ENCODE results near the gene ABTB1.

ABTB1 gene

DNA sequence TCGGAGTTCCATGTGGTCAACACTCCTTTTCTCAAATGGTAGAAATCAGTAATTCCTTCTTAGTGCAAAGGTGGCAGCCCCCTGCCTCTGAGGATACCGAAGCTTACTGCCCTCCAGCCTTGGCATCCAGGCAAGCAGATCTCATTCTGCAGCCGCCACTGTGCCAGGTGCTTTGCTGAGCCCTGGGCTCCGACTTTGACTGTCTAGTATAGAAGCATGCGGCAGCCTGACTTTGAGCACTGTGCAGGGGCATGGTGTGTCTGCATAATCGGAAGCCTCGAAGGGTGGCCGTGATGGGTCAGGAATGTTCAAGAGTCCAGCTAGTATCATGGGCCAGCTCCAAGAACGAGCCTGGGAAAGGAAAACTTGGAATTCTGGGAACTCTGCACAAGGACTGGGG lies 39.7 kb downstream of the ABTB1 start:
- no peaks in the 10 kb centered on the region for H3K9me3 ChIP-seq
- H3K27ac ChIP-seq = no peak overlapping the region
- no peaks in the 10 kb centered on the region for H3K27me3 ChIP-seq
- H3K4me3 ChIP-seq (ENCODE audit: low read depth in 1 of 2, low read length in 1 of 2) = no peak overlapping the region
- peaks cover 4 to 5% of the 10 kb centered on the region in 2 experiments for H3K4me1 ChIP-seq (ENCODE audit: control insufficient read depth in 1 of 2, insufficient read depth in 1 of 2, low read depth in 1 of 2, low read length in 1 of 2)
- peaks cover 10% of the 10 kb centered on the region for H3K36me3 ChIP-seq
- TF ChIP-seq, protein P1, sequence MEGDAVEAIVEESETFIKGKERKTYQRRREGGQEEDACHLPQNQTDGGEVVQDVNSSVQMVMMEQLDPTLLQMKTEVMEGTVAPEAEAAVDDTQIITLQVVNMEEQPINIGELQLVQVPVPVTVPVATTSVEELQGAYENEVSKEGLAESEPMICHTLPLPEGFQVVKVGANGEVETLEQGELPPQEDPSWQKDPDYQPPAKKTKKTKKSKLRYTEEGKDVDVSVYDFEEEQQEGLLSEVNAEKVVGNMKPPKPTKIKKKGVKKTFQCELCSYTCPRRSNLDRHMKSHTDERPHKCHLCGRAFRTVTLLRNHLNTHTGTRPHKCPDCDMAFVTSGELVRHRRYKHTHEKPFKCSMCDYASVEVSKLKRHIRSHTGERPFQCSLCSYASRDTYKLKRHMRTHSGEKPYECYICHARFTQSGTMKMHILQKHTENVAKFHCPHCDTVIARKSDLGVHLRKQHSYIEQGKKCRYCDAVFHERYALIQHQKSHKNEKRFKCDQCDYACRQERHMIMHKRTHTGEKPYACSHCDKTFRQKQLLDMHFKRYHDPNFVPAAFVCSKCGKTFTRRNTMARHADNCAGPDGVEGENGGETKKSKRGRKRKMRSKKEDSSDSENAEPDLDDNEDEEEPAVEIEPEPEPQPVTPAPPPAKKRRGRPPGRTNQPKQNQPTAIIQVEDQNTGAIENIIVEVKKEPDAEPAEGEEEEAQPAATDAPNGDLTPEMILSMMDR (IDR thresholded peaks at IDR 0.05) = no peak

DNA sequence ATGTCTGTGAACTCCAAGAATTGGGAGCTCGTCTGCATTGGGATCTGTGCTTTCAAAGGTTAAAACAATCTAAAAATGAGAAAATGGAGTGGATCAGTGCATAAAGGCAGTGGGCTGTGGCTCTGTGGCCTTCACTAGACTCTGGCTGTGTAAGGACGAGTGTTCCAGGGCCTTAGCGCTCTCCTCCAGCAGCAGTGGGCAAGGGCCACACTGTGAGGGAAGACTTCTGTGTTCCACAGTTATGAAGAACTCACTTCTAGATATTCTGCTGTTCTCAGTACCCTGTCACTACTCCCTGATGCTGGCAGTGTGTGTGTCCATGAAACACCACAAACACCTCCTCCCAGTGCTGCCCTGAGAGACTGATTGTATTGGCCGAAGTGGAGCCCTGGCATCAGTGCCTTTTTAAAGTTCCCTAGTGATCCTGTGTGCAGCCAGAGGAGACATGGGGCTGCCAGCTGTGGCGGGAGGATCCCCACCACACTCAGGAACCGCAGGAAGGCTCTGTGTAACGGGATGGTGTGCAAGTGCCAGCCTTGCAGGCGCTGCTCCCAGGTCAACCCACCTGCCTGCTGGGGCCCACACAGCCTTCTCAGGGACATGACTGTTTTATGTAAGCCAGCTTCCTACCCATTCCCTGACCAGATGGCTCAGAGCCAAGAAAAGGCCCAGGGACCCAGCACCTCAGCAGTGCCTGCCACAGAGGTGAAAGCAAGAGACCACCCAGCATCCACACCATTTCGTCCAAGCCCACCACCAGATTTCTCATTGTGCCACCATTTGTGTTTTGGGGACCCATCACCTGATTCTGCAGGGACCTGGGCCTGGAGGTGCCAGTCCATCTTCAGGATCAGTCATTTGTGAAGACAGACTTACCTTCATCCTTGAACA lies 40.4 kb downstream of the ABTB1 start:
- Histone ChIP-seq H3K27me3 (no peaks in the 10 kb centered on the region), H3K36me3 (peaks cover 10% of the 10 kb centered on the region), H3K4me3 (ENCODE audit: low read depth in 1 of 2, low read length in 1 of 2) (no peak overlapping the region), H3K4me1 (ENCODE audit: control insufficient read depth in 1 of 2, insufficient read depth in 1 of 2, low read depth in 1 of 2, low read length in 1 of 2) (peaks cover 4 to 5% of the 10 kb centered on the region in 2 experiments), H3K27ac (no peak overlapping the region), H3K9me3 (no peaks in the 10 kb centered on the region)
- TF ChIP-seq, protein P1 (IDR thresholded peaks at IDR 0.05) = no peak

DNA sequence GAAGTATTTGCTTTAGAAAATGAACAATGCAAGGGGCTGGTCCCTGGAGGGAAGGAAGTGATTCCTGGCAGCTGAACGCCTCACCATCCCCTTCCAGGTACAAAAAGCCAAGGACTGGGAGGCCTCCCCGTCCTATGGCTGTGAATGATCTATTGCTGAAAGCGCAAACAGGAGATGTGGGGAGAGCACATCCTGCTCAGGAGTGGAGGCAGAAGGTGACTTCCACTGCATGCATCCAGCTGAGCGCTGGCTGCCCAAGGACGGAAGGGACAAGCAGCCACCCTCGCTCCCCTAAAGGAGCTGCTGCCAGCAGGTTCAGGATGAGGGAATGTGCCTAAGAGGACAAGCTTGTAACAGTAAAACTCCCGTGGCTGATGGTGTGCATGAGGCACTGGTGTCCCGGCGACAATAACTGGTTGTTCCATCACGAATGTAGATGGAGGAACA lies 41.4 kb downstream of the ABTB1 start:
- TF ChIP-seq, protein P1 (IDR thresholded peaks at IDR 0.05) = no peak
- Histone ChIP-seq H3K4me1 (ENCODE audit: control insufficient read depth in 1 of 2, insufficient read depth in 1 of 2, low read depth in 1 of 2, low read length in 1 of 2) (peaks cover 4 to 5% of the 10 kb centered on the region in 2 experiments), H3K9me3 (no peaks in the 10 kb centered on the region), H3K4me3 (ENCODE audit: low read depth in 1 of 2, low read length in 1 of 2) (no peak overlapping the region), H3K27ac (no peak overlapping the region), H3K36me3 (peaks cover 10% of the 10 kb centered on the region), H3K27me3 (no peaks in the 10 kb centered on the region)

DNA sequence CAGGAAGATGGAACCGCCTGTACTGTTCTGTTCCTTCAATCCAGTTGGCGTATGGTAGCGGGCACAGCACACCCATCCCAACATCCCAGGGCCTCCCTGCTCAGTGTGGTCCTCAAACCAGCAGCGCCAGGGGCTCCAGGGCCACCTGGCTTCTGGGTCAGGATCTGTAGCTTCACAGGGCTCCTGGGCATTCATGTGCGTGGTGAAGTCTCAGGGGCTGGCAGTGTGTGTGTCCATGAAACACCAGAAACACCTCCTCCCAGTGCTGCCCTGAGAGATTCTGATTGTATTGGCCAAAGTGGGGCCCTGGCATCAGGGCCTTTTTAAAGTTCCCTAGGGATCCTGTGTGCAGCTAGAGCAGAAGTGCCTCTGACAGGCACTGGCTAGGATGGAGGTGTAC lies 42.1 kb downstream of the ABTB1 start:
- TF ChIP-seq, protein P1 (IDR thresholded peaks at IDR 0.05) = no peak
- Histone ChIP-seq H3K4me1 (ENCODE audit: control insufficient read depth in 1 of 2, insufficient read depth in 1 of 2, low read depth in 1 of 2, low read length in 1 of 2) (peaks cover 4 to 5% of the 10 kb centered on the region in 2 experiments), H3K36me3 (peaks cover 15% of the 10 kb centered on the region)

DNA sequence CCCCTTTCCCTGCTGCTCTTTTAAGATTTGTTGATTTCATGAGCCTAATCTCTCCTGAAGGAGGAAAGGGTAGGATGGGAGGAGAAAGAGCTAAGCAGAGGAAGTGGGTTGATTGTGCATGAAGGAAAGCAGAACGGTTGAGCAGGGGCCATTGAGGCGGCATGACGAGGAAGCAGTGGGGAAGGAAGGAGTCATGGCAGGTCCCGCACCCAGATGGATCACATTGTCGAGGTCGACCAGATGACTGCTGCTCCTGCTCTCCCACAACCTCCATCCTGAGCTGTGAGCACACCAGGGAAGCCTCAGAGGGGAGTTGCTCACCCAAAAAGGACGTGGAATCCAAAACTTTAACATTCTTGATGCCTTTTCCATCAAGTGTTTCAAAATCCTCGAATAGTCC lies 42.8 kb downstream of the ABTB1 start:
- peaks cover 4 to 5% of the 10 kb centered on the region in 2 experiments for H3K4me1 ChIP-seq (ENCODE audit: control insufficient read depth in 1 of 2, insufficient read depth in 1 of 2, low read depth in 1 of 2, low read length in 1 of 2)
- no peak overlapping the region for H3K4me3 ChIP-seq (ENCODE audit: low read depth in 1 of 2, low read length in 1 of 2)
- no peaks in the 10 kb centered on the region for H3K9me3 ChIP-seq
- peaks cover 21% of the 10 kb centered on the region for H3K36me3 ChIP-seq
- no peaks in the 10 kb centered on the region for H3K27me3 ChIP-seq
- TF ChIP-seq, protein P1 (IDR thresholded peaks at IDR 0.05) = no peak
- no peak overlapping the region for H3K27ac ChIP-seq

More for the DNA sequence above, 42.1 kb downstream of the ABTB1 start:
- Histone ChIP-seq H3K4me3 (ENCODE audit: low read depth in 1 of 2, low read length in 1 of 2) (no peak overlapping the region), H3K27ac (no peak overlapping the region), H3K9me3 (no peaks in the 10 kb centered on the region), H3K27me3 (no peaks in the 10 kb centered on the region)
